Measurements from ENCODE around the gene LAPTM4A.

DNA sequence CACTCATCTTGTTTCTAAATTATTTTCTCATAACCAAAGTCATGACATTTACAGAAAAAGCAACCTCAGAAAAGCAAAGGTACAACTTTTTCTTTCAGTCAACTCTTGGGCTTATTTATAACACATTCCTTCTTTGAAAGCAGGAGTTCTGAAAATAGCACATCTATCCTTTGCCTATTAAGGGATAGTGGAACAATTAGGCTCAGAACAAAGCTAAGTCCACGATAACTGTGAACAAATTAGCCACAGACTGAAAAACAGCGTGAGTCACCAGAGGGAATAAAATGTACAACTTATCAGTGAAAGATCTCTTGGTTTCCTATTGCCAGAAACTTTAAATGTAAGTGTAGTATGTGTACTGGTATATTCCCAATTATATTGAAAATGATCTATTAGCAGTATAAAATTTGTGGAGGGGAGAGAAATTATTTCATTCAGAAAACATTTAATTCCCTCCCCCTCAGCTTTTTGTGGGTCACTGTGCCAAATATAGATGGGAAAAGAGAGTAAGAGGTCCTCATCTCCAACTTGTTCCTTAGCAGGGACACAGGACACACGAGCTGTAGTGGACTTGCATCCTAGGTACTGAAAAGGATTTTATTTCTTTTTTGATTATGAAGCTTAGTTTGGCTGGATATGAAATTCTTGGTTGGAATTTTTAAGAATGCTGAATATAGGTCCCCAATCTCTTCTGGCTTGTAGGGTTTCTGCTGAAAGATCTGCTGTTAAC is 23.6 kb downstream of the LAPTM4A start:
- TF ChIP-seq, protein P1, sequence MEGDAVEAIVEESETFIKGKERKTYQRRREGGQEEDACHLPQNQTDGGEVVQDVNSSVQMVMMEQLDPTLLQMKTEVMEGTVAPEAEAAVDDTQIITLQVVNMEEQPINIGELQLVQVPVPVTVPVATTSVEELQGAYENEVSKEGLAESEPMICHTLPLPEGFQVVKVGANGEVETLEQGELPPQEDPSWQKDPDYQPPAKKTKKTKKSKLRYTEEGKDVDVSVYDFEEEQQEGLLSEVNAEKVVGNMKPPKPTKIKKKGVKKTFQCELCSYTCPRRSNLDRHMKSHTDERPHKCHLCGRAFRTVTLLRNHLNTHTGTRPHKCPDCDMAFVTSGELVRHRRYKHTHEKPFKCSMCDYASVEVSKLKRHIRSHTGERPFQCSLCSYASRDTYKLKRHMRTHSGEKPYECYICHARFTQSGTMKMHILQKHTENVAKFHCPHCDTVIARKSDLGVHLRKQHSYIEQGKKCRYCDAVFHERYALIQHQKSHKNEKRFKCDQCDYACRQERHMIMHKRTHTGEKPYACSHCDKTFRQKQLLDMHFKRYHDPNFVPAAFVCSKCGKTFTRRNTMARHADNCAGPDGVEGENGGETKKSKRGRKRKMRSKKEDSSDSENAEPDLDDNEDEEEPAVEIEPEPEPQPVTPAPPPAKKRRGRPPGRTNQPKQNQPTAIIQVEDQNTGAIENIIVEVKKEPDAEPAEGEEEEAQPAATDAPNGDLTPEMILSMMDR (IDR thresholded peaks at IDR 0.05) = no peak
- TF ChIP-seq ZFX (IDR thresholded peaks at IDR 0.05; ENCODE audit: borderline replicate concordance) = no peak
